ENCODE data around the gene TGM6.

Gene TGM6

DNA sequence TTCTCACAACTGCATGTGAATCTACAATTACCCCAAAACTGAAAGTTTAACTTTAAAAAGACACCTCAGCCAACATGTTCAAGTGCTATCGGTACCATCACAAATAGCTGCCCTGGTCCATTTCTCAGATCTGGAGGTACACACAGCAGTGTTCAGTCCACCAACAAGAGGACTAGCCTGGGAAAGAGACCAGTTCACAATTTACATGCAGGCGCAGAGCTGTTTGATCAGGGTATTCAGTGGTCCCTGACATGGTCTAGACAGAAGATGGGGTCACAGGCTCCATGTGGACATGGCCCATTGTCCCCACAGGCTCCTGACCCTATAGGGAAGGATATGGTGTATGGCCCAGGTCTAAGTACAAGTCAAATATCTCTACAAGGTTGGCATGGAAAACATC, 15.6 kb upstream of the TGM6 start:
- no peak for DNase-seq

DNA sequence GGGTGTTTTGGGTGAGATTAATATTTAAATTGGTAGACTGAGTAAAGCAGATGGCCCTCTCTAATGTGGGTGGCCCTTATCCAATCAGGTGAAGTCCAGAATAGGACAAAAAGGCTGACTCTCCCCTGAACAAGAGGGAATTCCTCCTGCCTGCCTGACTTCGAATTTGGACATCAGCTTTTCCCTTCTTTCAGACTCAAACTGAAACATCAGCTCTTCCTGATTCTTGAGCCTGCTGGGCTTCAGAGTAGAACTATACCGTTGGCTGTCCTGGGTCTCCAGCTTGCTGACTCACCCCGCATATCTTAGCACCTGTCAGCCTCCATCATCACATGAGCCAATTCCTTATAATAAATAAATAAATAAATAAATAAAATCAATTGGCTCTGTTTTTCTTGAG, 15.0 kb upstream of the TGM6 start:
- DNase-seq: no peak

DNA sequence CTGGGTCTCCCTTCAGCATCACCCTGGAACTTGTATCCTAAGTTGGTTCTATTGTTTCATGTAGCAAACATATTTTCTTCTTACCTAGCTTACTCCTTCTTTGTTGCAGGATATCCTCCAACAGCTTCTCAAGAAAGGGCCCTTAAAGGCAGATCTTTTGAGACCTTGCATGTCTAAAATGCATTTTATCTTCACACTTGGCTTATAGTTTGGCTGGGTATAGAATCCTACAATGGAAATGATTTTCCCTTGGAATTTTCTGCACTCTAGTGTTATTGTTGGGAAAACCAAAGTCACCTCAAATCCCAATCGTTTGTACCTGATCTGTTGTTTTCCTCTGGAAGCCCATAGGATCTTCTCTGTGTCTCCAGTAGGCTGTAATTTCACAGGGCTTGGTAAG, 12.1 kb upstream of the TGM6 start:
- no peak for DNase-seq

- no peak for DNase-seq
These were observed 7.6 kb upstream of the TGM6 start for GRCh38 chr20:2373098-2373497.

DNA sequence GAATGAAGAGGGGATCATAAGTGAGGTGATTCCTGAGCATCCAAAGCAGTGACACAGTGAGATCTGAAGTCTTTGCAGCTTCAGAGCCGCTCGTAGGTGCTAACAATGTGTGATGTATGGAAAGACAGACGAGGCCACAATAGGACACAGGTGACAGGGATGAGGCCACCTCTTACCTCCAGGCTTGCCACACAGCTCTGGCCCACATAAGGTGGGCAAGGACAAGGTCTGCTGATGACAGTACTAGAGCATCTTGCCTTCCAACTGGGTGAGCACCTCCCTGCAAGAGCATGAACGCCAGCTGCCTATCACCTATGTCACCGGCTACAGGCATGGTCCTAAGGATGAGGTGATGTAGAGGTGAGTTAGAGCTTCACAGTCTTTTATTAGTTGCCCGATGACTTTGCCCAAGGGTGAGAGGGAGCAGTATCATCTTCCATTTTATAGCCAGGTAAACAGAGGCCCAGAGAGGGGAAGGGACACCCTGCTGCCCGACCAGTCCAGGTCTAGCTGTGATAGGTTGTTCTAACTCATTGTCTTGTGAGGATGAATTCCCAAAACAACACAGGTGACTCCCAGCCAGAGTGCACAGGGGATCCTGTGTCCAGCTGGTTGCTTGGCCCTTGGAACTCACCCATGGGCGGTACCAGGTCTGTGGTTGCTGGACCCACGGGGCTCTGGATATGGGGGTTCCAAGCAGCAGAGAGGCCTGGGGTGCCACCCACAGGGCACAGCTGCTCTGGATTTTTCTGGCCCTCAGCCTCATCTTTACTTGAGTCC, 6.2 kb upstream of the TGM6 start:
- no peak for DNase-seq

GRCh38 chr20:2378893-2379292, 1.8 kb upstream of the TGM6 start:
- DNase-seq: no peak

GRCh38 chr20:2379511-2380229, 1.0 kb upstream of the TGM6 start:
- DNase-seq: no peak

- DNase-seq: no peak
These were observed 602 bp downstream of the TGM6 start for GRCh38 chr20:2381303-2381702.

DNA sequence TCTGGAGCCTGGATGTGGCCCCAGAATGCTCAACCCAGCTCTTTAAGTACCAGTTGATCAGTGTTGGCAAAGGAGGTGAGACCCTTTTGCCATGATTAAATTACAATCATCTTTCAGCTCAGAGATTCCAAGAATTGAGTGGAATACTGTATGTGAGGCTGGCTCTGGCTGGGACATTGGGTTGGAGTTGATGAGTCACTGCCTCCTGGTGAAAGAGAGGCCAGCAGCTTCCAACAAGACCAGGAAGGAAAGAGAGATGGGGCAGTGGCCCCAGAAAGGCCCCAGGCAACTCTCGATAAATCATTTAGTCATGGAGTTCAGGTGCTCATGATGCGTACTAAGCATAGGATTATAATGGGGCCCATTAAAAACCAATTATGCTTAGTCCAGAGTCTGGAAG, 2.1 kb downstream of the TGM6 start:
- no peak for DNase-seq

DNA sequence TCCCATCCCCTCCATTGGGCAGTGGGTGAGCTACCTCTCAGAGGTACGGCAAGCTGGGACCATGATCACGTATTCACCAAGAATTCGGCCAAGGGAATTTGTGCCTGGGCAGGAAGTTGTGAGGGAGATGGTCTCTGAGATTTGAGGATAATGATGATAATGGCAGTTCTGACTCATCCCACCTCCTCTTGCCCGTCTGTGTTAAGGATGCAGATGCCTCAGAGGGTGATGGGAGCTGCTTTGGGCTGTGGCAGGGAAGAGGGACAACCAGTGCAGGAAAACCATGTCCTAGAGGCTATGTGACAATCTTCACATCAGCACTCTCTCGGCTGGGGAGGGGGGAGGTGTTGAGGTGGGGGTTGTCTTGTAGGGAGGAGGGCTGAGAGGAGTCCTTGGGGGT, 4.3 kb downstream of the TGM6 start:
- DNase-seq: no peak

GRCh38 chr20:2385496-2385895, 4.8 kb downstream of the TGM6 start:
- DNase-seq: no peak

GRCh38 chr20:2386516-2387179, 5.9 kb downstream of the TGM6 start:
- no peak for DNase-seq

DNA sequence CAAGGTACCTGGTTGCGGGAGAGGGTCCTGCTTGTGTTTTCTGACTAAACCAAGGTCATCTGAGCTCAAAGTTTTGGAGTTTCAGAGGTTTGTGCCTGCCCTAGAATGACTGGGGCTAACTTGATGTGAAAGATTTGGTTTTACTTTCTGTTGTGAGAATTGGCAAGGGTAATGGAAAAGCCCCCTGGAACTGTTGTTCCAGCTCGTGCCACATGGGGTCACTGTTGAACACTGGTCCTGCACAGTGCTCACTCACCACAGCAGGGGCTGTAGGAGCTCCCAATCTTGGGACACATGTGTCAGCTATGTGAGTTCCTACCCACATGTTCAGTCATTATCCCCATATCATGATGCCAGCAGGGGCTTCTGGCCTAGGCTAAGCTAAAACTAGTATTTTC, 6.5 kb downstream of the TGM6 start:
- no peak for DNase-seq

- no peak for DNase-seq
These were observed 6.9 kb downstream of the TGM6 start for GRCh38 chr20:2387580-2387979.

DNA sequence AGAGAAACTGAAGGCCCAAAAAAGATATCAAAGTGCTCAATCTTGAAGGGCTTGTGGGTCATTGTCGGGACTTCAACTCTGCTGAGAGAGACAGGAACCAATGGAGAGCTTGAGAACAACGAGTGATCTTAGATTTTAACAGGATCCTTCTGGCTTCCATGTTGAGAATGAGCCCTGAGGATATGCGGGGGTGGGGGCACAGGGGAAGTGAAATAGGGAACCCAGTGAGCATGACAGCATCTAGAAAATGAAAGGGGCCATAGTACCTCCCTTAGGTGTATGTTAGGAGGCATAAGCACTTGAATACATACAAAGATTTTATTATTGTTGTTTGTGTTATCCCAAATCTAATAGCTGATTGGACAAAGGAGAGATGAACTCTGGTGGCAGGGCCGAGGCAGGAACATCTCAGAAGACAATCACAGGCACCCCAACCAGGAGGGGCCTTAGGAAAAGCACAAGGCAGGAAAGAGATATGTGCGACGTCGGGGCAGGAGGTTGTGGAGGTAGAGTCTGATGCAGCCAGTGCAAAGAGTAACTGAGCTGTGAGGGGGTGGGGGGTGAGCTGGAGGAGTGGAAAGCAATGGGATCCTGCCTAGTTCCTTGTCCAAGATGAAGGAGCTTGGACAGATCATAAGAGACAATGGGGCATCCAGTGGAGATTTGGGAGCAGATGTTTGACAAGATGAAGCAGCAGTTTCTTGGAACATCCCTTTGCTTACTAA, 10.4 kb downstream of the TGM6 start:
- DNase-seq: no peak

GRCh38 chr20:2394411-2395055, 13.8 kb downstream of the TGM6 start:
- no peak for DNase-seq

GRCh38 chr20:2395136-2395535, 14.4 kb downstream of the TGM6 start:
- DNase-seq: no peak

DNA sequence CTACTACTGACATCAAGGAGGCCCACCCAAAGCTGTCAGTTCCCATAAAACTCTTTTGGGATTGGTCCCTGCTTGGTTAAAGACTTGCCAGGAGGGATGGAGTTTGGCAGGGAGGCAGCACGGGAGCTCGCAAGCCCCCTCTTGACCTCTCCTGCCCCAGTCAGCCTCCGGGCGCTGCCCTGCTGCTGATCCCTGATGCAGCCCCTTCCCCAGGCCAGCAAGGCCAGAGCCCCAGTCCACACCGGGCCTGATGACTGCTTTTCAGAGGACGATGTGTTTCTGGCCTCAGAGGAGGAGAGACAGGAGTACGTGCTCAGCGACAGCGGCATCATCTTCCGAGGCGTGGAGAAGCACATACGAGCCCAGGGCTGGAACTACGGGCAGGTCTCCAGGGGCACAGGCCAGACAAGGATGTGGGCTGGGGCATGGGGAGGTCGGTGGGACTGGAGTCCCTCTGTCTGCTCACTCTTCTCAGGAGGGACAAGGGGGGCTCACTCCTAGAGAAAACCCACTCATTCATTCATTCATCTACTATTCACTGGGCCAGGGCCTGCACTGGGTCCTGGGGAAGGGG, 15.6 kb downstream of the TGM6 start:
- DNase-seq: no peak

GRCh38 chr20:2397091-2397490, 16.4 kb downstream of the TGM6 start:
- no peak for DNase-seq

- DNase-seq: no peak
These were observed 17.0 kb downstream of the TGM6 start for GRCh38 chr20:2397595-2398145.

- DNase-seq: no peak
These were observed 17.7 kb downstream of the TGM6 start for GRCh38 chr20:2398449-2398848.

GRCh38 chr20:2399390-2399789, 18.7 kb downstream of the TGM6 start:
- no peak for DNase-seq

Measured in HCEC 1CT (cell line).